ENCODE data around the gene ZCCHC2. TPM values are rescaled to one million over a fixed set of nuclear protein-coding genes. Genes with fewer than 3 reads are reported as not detected.

The ZCCHC2 gene
- total RNA-seq, 1 donor from 2014 or later = 5.5 TPM

DNA sequence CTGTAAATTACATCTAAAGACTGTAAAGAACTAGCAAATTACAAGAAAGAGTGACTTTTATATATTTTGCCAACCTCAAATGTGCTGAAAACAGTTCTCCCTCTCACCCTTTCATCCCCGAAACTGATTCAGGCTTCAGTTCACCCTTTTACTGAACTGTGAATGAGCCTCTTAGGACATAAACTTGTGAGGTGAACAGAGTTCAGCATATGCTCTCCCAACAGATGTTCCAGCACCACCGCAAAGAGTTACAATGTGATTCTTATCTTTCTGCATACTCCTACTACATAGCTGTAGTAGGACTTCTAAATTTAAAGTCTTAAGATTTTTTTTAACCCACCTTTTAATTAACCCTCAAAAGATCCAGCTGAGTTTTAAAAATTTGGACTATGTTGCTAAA, 1.2 kb upstream of the ZCCHC2 start:
- Histone ChIP-seq H3K9me3 (ENCODE audit: low read depth) (no peaks in the 10 kb centered on the region), H3K4me2 (peak overlapping the region; percentile 88), H3K79me2 (ENCODE audit: low read depth) (peaks cover 19% of the 10 kb centered on the region), H3K4me1 (peaks cover 18% of the 10 kb centered on the region), H3K4me3 (peak overlapping the region; percentile 88), H4K20me1 (ENCODE audit: low read depth) (peaks cover 26% of the 10 kb centered on the region), H3K27ac (no peak overlapping the region), H3F3A (ENCODE audit: low read depth) (peaks cover 28% of the 10 kb centered on the region), H3K27me3 (peaks cover 47% of the 10 kb centered on the region), H3K9ac (no peak overlapping the region), H3K36me3 (no peaks in the 10 kb centered on the region), H2AFZ (replicated peaks) (no peak overlapping the region)
- no peaks in the 10 kb centered on the region for H3K36me3 Mint-ChIP-seq
- H3K4me1 Mint-ChIP-seq = peaks cover 19% of the 10 kb centered on the region
- H3K4me3 Mint-ChIP-seq = peak overlapping the region; percentile 86
- no peak for TF ChIP-seq EZH2phosphoT487 (IDR thresholded peaks at IDR 0.05)
- TF ChIP-seq EZH2 (IDR thresholded peaks at IDR 0.05) = peak; percentile 1
- H3K9me3 Mint-ChIP-seq = no peaks in the 10 kb centered on the region
- peaks cover 16% of the 10 kb centered on the region for H3K27me3 Mint-ChIP-seq (ENCODE audit: insufficient read depth, low read depth)
- no peak for DNase-seq (ENCODE audit: low spot score)
- H3K27ac Mint-ChIP-seq = no peak overlapping the region

DNA sequence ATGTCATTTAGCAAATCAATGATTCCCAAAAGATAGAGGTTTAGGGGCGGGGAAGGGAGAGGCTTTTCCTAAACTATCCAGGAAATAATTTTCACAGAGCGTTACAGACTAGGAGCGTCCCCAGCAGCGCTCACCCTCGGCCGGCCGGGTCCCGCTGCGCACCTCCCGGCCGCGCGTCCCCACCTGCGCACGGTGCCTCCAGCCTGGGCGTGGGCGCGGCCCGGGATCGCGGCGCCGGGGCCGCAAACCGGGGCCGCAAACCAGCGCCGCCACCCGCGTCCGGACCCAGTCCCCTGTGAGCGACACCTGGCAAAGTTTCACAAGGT, 684 bp upstream of the ZCCHC2 start:
- H3K4me1 ChIP-seq = peaks cover 21% of the 10 kb centered on the region
- H3K27me3 Mint-ChIP-seq (ENCODE audit: insufficient read depth, low read depth) = peaks cover 16% of the 10 kb centered on the region
- no peaks in the 10 kb centered on the region for H3K9me3 Mint-ChIP-seq
- TF ChIP-seq, protein P1, sequence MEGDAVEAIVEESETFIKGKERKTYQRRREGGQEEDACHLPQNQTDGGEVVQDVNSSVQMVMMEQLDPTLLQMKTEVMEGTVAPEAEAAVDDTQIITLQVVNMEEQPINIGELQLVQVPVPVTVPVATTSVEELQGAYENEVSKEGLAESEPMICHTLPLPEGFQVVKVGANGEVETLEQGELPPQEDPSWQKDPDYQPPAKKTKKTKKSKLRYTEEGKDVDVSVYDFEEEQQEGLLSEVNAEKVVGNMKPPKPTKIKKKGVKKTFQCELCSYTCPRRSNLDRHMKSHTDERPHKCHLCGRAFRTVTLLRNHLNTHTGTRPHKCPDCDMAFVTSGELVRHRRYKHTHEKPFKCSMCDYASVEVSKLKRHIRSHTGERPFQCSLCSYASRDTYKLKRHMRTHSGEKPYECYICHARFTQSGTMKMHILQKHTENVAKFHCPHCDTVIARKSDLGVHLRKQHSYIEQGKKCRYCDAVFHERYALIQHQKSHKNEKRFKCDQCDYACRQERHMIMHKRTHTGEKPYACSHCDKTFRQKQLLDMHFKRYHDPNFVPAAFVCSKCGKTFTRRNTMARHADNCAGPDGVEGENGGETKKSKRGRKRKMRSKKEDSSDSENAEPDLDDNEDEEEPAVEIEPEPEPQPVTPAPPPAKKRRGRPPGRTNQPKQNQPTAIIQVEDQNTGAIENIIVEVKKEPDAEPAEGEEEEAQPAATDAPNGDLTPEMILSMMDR (IDR thresholded peaks at IDR 0.05) = no peak
- no peak for TF ChIP-seq EZH2 (IDR thresholded peaks at IDR 0.05)
- no peaks in the 10 kb centered on the region for H3K36me3 ChIP-seq
- H3K4me1 Mint-ChIP-seq = peaks cover 19% of the 10 kb centered on the region
- H3K27ac ChIP-seq = no peak overlapping the region
- peak overlapping the region; percentile 88 for H3K4me3 ChIP-seq
- H2AFZ ChIP-seq (replicated peaks) = peak overlapping the region; percentile 99
- peak overlapping the region; percentile 88 for H3K4me2 ChIP-seq
- H3K27ac Mint-ChIP-seq = no peak overlapping the region
- peaks cover 47% of the 10 kb centered on the region for H3K27me3 ChIP-seq
- H3K9me3 ChIP-seq (ENCODE audit: low read depth) = no peaks in the 10 kb centered on the region
- H3K9ac ChIP-seq = peak overlapping the region; percentile 5
- H3K36me3 Mint-ChIP-seq = no peaks in the 10 kb centered on the region
- H3F3A ChIP-seq (ENCODE audit: low read depth) = peaks cover 28% of the 10 kb centered on the region
- no peak for DNase-seq (ENCODE audit: low spot score)
- H3K79me2 ChIP-seq (ENCODE audit: low read depth) = peaks cover 21% of the 10 kb centered on the region
- peak overlapping the region; percentile 86 for H3K4me3 Mint-ChIP-seq
- H4K20me1 ChIP-seq (ENCODE audit: low read depth) = peaks cover 26% of the 10 kb centered on the region

GRCh38 chr18:62523255-62523588, 397 bp downstream of the ZCCHC2 start:
- no peak overlapping the region for H3K9ac ChIP-seq
- peaks cover 28% of the 10 kb centered on the region for H3F3A ChIP-seq (ENCODE audit: low read depth)
- peaks cover 23% of the 10 kb centered on the region for H3K4me1 ChIP-seq
- H3K79me2 ChIP-seq (ENCODE audit: low read depth) = peaks cover 32% of the 10 kb centered on the region
- no peak overlapping the region for H3K27ac Mint-ChIP-seq
- peaks cover 47% of the 10 kb centered on the region for H3K27me3 ChIP-seq
- no peaks in the 10 kb centered on the region for H3K9me3 ChIP-seq (ENCODE audit: low read depth)
- peaks cover 24% of the 10 kb centered on the region for H3K4me1 Mint-ChIP-seq
- DNase-seq (ENCODE audit: low spot score) = no peak
- H4K20me1 ChIP-seq (ENCODE audit: low read depth) = peaks cover 26% of the 10 kb centered on the region
- TF ChIP-seq, protein P1 (IDR thresholded peaks at IDR 0.05) = no peak
- no peak for TF ChIP-seq EZH2 (IDR thresholded peaks at IDR 0.05)
- no peak for TF ChIP-seq EZH2phosphoT487 (IDR thresholded peaks at IDR 0.05)
- no peaks in the 10 kb centered on the region for H3K36me3 ChIP-seq
- H3K27ac ChIP-seq = peak overlapping the region; percentile 91
- no peaks in the 10 kb centered on the region for H3K36me3 Mint-ChIP-seq
- H3K27me3 Mint-ChIP-seq (ENCODE audit: insufficient read depth, low read depth) = peaks cover 16% of the 10 kb centered on the region
- H3K9me3 Mint-ChIP-seq = no peaks in the 10 kb centered on the region
- H3K4me3 ChIP-seq = peak overlapping the region; percentile 88
- no peak overlapping the region for H2AFZ ChIP-seq (replicated peaks)
- no peak overlapping the region for H3K4me3 Mint-ChIP-seq
- peak overlapping the region; percentile 88 for H3K4me2 ChIP-seq

DNA sequence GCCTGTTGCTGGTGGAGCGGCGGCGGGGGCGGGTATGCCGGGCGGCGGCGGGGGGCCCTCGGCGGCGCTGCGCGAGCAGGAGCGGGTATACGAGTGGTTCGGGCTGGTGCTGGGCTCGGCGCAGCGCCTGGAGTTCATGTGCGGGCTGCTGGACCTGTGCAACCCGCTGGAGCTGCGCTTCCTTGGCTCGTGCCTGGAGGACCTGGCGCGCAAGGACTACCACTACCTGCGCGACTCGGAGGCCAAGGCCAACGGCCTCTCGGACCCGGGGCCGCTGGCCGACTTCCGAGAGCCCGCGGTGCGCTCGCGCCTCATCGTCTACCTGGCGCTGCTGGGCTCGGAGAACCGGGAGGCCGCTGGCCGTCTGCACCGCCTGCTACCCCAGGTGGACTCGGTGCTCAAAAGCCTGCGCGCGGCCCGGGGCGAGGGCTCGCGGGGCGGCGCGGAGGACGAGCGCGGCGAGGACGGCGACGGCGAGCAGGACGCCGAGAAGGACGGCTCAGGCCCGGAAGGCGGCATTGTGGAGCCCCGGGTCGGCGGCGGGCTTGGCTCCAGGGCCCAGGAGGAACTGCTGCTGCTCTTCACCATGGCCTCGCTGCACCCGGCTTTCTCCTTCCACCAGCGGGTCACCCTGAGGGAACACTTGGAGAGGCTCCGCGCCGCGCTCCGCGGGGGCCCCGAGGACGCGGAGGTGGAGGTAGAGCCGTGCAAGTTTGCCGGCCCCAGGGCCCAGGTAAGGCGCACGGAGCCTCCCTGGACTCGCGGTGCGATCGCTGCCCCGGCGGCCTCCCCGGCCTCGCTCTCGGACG, 1.0 kb downstream of the ZCCHC2 start:
- peak; percentile 52 for DNase-seq (ENCODE audit: low spot score)
- Mint-ChIP-seq H3K4me1 (peaks cover 24% of the 10 kb centered on the region), H3K9me3 (no peaks in the 10 kb centered on the region), H3K27me3 (ENCODE audit: insufficient read depth, low read depth) (peaks cover 16% of the 10 kb centered on the region), H3K36me3 (no peaks in the 10 kb centered on the region), H3K27ac (no peak overlapping the region), H3K4me3 (peak overlapping the region; percentile 91)
- Histone ChIP-seq H3K9me3 (ENCODE audit: low read depth) (no peaks in the 10 kb centered on the region), H3K36me3 (no peaks in the 10 kb centered on the region), H3F3A (ENCODE audit: low read depth) (peaks cover 28% of the 10 kb centered on the region), H3K4me2 (peak overlapping the region; percentile 96), H3K4me3 (peak overlapping the region; percentile 91), H2AFZ (replicated peaks) (peak overlapping the region; percentile 77), H3K9ac (no peak overlapping the region), H3K4me1 (peaks cover 23% of the 10 kb centered on the region), H3K79me2 (ENCODE audit: low read depth) (peaks cover 33% of the 10 kb centered on the region), H3K27me3 (peaks cover 47% of the 10 kb centered on the region), H3K27ac (no peak overlapping the region), H4K20me1 (ENCODE audit: low read depth) (peaks cover 26% of the 10 kb centered on the region)
- TF ChIP-seq EZH2phosphoT487 (IDR thresholded peaks at IDR 0.05) (no peak), EZH2 (IDR thresholded peaks at IDR 0.05) (peak; percentile 20)
- TF ChIP-seq, protein P1 (IDR thresholded peaks at IDR 0.05) = no peak
